G401.6 (cell line): ENCODE data around the gene BCL7B.
"Not testable (repeated sequence)": the region's sequence is repeated elsewhere in the genome, so short reads cannot be mapped to it uniquely, and the experiment has no call there.

ENCODE experiments used
- FAIRE-seq: peaks from 2 replicates; lab custom pipeline; 2012; peaks lifted over from hg19 to GRCh38; lab: Jason Lieb, UNC

Gene BCL7B

DNA sequence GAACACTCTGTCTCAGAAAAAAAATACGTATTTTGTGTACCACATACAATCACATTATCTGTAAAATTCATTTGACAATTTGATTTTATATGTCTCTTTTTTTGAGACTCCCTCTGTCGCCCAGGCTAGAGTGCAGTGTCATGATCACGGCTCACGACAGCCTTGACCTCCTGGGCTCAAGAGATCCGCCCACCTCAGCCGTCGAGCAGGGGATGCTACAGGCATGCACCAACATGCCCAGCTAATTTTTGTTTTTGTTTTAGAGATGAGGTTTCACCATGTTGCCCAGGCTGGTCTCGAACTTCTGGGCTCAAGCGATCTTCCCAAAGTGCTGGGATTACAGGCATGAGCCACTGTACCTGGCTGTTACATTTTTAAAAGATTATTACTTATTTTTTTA, 23.7 kb downstream of the BCL7B start:
- no peak for FAIRE-seq

DNA sequence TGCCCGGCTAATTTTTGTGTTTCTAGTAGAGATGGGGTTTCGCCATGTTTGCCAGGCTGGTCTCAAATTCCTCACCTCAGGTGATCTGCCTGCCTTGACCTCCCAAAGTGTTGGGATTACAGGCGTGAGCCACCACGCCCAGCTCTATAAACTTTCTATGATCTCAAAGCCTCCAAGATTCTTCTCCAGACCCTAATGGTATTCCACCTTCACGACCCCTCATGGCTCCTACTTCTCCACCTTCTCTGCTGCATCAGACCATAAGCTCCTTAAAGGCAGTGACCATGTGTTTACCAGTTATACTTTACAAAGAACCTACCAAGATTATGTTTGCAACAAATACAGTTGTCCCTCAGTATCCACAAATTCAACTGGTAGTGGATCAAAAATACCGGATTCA, 25.3 kb downstream of the BCL7B start:
- FAIRE-seq: no peak

DNA sequence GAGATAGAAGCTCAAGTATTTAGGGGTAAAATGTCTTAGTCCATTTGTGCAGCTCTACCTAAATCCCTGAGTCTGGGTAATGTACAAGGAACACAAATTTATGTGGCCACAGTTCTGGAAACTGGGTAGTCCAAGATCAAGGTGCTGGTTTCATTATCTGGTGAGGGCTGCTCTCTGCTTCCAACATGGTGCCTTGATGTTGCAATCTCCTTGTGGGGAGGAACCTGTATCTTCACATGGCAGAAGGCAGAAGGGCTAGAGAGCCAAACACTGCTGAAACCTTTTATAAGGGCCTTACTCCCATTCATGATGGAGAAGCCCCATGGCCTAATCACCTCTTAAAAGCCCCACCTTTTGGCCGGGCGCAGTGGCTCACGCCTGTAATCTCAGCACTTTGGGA, 26.7 kb downstream of the BCL7B start:
- no peak for FAIRE-seq

DNA sequence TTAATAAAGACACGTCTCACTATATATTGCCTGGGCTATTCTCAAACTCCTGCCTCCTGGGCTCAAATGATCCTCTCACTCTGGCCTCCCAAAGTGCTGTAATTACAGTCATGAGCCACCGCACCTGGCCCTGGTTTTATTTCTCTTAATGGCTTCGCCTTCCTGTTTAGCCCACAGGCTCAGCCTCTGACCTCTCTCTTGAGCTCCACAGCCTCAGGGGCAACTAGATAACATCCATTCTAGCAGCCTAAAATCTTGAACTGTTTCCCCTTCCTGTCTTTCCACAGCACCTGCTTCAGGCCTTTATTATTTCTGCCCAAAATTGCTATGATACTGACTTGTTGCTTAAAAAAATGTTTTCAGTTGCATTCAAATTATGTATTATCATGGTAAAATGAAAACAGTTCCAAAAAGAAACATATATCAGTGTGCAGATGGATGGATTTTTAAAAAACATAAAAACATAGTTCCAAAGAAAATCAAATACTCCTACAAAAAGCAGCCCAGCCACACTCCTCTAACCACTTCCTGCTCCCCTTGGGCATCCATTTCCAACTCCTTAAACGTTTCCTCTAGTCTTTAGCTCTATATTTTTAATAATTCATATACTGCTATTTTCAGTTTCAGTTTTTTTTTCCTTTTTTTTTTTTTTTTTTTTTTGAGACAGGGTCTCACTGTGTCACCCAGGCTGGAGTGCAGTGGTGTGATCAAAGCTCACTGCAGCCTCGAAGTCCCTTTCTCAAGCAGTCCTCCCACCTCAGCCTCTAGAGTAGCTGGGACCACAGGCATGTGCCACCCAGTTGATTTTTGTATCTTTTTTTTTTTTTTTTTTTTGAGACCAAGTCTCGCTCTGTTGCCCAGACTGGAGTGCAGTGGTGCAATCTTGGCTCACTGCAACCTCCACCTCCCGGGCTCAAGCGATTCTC, 30.3 kb downstream of the BCL7B start:
- FAIRE-seq: no peak

DNA sequence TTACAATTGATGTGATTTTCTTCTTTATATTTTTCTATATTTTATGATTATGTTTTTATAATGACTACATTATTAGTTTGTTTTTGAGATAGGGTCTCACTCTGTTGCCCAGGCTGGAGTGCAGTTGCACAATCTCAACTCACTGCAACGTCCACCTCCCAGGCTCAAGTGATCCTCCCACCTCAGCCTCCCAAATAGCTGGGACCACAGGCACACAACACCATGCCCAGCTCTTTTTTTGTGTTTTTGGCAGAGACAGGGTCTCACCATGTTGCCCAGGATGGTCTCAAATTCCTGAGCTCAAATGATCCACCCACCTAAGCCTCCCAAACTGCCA, 31.4 kb downstream of the BCL7B start:
- not testable (repeated sequence) for FAIRE-seq

DNA sequence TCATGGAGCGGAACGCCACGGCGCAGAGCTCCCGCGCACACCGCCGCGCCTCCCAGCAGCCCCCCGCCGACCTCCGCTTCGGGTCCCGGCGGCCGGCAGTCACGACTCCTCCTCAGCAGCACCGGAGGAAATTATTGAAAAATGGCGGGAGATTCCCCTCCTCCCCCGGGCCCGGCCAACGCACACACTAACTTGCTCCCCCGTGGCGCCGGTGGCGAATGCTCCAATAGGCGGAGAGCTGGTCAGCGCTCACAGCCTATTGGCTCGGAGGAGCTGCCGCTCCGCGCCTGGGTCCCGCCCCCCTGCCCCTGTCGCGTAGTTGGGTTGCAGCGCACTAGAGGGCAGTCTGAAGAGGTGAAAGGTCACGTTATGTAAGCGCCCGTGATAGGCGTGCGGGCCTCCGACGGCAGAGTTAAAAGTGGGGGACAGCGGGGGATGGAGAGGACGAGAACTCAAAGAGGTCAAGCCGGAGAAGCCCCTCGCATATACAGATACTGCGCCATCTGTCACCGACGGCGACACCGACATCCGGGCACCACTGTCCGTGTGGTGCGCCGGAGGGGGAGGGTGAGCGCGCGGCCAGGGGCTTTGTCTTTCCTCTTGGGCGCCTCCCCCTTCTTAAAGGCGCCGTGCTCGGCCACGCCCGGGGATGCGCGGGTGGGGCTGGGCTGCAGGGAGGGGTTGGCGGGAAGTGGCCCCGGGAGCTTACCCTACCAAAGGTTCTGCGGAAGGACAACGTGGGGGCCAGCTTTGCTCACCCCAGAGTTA, 35.2 kb downstream of the BCL7B start, which contains the start of gene BAZ1B:
Gene BAZ1B, minus strand, starts transcription at position 189 of the 768 bp plus-strand sequence. CDS start 360 bp downstream, outside the sequence.
- peak; percentile 95 for FAIRE-seq

DNA sequence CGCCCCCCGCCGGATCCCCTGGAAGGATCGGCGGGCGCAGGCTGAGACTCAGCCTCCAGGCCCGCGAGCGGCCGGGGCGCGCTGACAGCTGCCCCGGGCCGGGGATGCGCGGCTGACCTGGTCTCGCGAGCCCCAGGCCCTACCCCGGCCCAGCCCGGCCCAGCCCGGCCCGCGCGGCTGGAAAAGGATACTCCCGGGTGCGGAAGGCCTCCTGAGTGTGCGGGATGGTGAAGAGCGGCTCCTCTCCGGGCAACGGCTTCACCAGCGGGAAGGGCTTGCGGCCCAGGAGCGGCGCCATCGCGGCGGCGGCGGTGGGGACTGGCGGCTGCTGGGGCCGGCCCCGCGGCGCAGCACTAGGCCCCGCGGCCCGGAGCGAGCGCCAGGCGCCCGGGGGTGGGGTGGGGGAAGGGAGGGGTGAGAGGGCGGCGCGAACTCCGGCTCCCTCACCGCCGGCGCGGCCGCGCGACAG, 35.8 kb downstream of the BCL7B start:
- FAIRE-seq: no peak

DNA sequence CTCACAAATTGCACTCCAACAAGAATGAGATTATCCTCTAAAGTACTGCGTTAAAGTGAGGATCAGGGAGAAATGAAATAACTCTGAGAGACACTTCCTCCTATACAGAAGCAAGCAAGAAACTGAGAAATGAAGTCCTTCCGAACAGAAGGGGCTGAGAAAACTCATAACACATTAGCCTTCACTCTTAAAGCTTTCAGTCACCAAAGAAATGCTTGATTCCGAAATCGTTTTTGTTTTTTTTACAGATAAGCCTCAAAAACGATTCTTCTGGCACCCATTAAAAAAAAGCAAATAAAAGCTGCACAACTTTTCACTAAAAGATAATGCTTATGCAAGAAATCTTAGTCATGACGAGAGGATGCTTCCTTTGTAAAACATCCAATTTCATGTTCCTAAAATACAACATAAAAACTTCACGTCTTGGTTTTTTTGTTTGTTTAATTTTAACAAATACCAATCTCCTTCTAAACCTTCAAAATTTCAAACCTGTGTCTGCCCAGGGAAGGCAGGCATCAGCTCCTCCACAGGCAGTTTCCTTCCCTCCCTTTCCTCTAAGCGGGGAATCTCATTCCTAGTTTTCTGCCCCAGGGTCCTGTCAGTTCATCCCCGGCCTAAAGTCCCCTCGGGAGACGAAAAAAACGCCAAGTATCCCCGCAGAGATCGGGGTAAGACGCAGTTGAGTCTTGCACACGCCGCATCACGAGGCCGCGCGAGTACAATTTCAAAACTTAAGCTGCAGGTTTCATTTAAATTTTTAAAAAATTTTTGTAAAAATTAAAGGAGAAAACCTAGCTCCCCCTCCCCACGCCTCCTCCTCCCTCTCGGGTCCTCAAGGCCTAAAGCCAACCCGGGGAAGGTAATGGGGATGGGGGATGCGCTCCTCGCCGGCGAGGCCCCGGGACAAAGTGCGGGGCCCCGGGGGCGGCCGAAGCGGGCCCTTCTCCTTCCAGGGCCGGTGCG, 36.5 kb downstream of the BCL7B start:
- FAIRE-seq: no peak

DNA sequence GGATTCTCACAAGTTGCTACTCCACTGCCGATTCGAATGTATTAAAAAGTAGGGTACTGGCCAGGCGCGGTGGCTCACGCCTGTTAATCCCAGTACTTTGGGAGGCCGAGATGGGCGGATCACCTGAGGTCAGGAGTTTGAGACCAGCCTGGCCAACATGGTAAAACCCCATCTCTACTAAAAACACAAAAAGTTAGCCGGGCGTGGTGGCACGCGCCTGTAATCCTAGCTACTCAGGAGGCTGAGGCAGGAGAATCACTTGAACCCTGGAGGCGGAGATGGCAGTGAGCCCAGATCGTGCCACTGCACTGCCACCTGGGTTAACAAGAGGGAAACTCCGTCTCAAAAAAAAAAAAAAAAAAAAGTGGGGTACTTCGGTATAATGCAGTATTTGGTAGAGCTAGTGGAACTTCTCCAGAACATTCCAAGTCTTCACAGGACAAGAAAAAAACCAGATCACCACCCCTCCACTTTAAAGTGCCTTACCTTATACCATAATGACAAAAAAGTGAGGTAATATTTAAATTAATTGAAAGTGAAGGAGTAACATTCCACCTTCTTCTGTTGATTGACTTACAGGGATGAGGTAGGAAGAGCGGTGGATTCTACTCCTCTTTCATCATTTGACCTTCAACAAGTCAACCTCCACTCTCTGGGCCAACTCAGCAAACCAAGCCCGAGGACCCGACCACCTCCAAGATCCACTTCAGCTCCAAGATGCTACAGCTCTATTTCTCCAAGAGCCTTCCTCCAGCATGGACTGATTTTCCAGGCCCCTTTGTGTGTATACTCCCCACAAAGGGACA, 37.4 kb downstream of the BCL7B start:
- FAIRE-seq: no peak

DNA sequence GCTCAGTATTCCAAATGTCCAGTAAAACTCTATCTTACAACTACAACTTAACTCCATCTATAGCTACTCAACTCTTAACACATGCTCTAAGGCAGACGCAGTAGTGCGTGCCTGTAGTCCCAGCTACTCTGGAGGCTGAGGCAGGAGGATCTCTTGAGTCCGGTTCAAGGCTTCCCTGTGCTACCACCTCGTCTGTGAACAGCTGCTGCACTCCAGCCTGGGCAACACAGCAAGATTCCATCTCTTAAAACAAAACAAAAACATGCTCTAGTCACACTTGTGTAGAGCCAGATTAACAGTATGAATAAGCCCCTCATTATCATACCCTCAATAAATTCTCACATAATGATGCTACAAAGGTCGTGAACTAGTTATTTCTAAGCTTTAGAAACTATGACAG, 39.0 kb downstream of the BCL7B start:
- no peak for FAIRE-seq

DNA sequence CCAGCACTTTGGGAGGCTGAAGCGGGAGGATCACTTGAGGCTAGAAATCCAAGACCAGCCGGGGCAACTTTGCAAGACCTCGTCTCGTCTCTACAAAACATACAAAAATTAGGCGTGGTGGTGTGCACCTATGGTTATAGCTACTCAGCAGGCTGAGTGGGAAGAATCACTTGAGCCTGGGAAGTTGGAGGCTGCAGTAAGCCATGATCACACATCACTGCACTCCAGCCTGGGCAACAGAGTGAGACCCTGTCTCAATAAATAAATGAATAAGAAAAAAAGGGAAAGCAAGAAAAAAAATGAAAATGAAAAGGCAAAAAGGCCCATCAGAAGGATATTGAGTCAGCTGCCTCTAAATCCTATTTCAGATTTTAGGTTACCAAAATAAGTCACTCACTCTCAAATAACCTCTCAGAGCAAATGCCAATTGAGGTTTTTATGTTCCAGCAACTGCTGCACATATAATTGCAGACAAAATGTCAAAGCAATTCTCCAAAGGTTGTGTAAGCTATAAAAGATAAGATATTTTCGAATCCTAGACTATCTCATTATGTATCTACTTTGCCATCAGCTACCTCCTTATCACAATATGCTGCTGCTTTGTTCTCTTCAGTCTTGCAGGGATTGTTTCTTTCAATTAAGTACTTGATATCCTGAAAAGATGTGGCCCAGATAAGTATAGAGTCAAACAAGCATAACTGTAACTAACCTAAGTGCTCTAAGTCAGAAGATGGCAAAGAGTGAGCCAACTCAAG, 40.1 kb downstream of the BCL7B start:
- FAIRE-seq: no peak

DNA sequence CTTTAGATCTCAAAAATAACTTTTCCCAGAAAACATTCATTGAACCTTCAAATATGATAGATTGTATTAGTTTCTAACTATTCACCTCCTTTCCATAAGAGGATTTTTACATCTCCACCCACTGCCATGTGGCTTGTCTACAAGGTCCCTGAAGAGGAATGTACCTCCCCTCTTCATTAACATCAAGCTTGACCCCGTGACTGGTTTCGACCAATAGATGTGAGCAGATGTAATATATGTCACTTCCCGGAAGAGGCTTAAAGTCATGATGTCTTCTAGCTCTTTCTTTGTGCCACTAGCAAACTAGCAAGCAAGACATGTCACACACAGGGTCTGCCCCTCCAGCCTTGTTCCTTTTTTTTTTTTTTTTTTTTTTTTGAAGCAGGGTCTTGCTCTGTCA, 42.3 kb downstream of the BCL7B start:
- FAIRE-seq: no peak

DNA sequence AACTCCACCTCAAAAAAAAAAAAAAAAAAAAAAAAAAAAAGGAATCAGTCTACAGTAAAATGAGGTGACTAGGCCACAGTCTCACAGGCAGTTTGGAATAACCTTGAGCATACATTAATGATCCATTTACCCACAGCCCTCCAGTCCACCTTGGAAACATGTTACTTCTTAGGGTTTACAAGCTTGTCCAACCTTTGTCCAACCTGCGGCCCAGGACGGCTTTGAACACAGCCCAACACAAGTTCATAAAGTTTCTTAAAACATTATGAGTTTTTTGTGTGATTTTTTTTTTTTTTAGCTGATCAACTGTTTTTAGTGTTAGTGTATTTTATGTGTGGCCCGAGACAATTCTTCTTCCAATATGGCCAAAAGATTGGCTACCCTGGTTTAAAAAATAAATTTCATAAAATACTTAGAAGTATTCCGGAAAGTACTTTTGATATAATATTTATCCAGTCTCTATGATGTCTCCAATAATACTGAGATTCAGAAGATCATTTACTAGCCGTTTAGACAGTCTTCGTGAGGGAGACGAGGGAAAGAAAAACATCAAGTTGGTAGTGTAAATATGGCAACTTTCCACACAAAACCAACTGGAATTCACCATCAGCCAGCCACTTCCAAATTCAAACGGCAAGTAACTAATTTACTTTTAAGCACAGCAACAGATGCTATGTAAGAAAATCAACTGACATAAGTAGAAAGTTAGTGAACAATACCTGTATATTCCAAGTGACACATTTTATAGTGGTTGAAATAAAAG, 45.3 kb downstream of the BCL7B start:
- FAIRE-seq: no peak

DNA sequence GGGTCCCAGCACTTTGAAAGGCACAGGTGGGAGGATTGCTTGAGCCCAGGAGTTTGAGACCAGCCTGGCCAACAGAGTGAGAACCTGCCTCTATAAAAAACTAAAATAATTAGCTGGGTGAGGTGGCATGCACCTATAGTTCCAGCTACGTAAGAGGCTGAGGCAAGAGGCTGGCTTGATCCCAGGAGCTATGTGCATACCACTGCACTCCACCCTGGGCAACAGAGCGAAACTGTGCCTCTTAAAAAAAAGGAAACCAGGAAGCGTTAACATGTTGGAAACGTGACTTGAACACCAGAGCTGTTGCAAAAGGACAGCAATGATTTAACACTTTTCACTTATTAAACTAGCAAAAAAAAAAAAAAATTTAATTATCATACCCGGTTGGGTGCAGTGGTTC, 48.0 kb downstream of the BCL7B start:
- no peak for FAIRE-seq

DNA sequence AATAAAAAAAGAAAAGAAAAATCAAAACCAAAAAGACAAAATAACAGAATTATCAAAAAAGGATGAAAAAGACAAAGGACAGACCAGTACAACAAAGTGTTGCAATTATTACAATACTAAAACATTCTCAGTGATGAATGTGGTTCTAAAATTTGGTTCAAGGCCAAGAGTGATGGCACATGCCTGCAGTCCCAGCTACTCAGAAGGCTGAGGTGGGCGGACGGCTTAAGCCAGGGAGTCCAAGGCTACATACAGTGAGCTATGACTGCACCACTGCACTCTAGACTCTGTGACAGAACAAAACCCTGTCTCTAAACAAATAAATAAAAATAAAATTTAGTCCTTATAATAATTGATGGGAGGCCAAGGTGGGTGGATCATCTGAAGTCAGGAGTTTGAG, 49.9 kb downstream of the BCL7B start:
- FAIRE-seq: no peak

DNA sequence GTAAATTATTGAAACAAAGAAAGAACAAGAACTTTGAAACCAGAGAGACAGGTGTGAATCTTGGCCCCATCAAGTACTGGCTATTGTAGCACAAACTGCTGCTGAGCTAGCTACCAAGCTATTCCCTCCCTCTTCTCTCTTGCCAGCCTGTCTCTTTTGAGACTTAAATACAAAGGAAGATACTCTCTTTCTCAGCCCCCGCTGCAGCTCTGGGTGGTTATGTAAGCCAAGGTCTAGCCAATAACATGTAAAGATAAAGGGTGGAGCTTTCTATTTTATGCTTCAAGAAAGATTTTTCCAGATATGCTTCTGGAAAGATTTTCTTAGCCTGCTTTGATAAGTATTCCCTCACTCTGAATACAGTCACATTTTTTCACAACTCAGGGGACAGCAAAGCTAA, 52.6 kb downstream of the BCL7B start:
- FAIRE-seq: no peak

DNA sequence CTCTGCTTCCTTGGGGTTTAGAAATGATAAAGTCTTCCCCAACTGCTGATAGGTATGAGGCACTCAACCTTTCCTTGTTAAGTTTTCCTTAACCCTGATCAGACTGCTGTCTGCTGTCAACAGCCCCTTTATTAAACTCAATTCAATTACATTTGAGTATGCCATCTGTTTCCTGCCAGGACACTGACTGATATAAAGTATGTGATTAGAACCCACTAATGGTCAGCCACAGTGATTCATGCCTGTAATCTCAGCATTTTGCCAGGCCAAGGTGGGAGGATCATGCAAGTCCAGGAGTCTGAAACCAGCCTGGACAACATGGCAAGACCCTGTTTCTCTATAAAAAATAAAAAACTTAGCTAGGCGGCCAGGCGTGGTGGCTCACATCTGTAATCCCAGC, 53.5 kb downstream of the BCL7B start:
- FAIRE-seq: no peak

DNA sequence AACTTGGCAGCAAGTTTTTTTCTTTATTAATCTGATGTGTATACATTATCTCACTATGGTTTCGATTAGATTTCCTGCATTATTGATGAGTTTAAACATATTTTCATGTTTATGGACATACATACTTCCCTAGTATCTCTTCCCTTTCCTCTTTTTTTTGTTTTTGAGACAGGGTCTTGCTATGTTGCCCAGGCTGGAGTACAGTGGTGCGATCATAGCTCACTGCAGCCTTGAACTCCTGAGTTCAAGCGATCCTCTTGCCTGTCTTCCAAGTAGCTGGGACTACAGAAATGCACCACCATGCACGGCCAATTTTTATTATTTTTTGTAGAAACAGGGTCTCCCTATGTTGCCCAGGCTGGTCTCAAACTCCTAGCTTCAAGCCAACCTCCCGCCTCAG, 54.3 kb downstream of the BCL7B start:
- FAIRE-seq: no peak

DNA sequence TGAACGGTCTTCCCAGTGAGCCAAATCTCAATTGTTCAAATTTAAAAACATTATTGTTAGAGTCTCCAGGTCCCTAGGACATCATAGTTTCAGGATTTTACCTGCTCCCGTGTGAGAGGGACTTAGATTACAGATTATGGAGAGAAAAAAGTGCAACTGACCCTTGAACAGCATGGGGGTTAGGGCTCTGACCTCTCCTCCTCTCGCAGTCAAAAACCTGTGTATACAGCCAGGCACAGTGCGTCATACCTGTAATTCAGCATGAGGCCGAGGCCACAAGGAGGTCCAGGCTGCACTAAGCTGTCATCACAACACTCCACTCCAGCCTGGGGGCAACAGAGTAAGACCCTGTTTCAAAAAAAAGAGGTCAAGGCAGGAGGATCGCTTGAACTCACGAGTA, 60.9 kb downstream of the BCL7B start:
- no peak for FAIRE-seq

DNA sequence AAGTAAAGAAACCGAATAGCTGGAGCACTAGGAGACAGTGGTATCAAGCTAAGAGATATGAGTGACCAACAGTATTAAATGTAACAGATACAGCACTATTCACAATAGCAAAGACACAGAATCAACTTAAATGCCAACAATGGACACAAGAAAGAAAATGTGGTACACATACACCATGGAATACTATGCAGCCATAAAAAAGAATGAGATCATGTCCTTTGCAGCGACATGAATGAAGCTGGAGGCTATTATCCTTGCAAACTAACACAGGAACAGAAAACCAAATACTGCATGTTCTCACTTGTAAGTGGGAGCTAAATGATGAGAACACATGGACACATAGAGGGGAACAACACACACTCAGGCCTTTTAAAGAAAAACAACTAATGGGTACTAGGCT, 62.0 kb downstream of the BCL7B start:
- not testable (repeated sequence) for FAIRE-seq
